PFSK-1 (cell line): Measurements from ENCODE around the gene RXFP1.

Source experiments
- FOXP2 ChIP-seq: optimal IDR thresholded peaks from 2 replicates; pipeline ENCODE3; 2011; ENCODE audit warnings: borderline replicate concordance, control low read depth, inconsistent platforms; ENCODE audit not compliant: insufficient read depth; ENCODE audit errors: extremely low read length, extremely low read depth
- POLR2AphosphoS5 ChIP-seq: IDR thresholded peaks from 2 replicates; pipeline ENCODE4 v1.6.1; 2012; ENCODE audit warnings: low read depth, mild to moderate bottlenecking, control low read depth, low read length, moderate library complexity
- SIN3A ChIP-seq: IDR thresholded peaks from 2 replicates; pipeline ENCODE4 v1.6.1; 2012; ENCODE audit warnings: mild to moderate bottlenecking, low read length, moderate library complexity, borderline replicate concordance; ENCODE audit not compliant: insufficient read depth
- TAF1 ChIP-seq: IDR thresholded peaks from 2 replicates; pipeline ENCODE4 v1.6.1; 2012; ENCODE audit warnings: low read length, control low read depth, borderline replicate concordance; ENCODE audit not compliant: insufficient read depth
- TF ChIP-seq, protein P1 (sequence below), 2 experiments: IDR thresholded peaks; 2 replicates each; pipeline versions ENCODE4 v1.6.1 to v1.8.0; 2011 to 2012; ENCODE audit warnings: low read depth in 2 of 2, low read length in 2 of 2, control low read depth in 1 of 2, inconsistent platforms in 1 of 2, mild to moderate bottlenecking in 1 of 2, moderate library complexity in 1 of 2; ENCODE audit not compliant: insufficient read depth in 1 of 2

RXFP1 gene

GRCh38 chr4:158580064-158580463, 58.4 kb downstream of the RXFP1 start:
- TF ChIP-seq, protein P1, sequence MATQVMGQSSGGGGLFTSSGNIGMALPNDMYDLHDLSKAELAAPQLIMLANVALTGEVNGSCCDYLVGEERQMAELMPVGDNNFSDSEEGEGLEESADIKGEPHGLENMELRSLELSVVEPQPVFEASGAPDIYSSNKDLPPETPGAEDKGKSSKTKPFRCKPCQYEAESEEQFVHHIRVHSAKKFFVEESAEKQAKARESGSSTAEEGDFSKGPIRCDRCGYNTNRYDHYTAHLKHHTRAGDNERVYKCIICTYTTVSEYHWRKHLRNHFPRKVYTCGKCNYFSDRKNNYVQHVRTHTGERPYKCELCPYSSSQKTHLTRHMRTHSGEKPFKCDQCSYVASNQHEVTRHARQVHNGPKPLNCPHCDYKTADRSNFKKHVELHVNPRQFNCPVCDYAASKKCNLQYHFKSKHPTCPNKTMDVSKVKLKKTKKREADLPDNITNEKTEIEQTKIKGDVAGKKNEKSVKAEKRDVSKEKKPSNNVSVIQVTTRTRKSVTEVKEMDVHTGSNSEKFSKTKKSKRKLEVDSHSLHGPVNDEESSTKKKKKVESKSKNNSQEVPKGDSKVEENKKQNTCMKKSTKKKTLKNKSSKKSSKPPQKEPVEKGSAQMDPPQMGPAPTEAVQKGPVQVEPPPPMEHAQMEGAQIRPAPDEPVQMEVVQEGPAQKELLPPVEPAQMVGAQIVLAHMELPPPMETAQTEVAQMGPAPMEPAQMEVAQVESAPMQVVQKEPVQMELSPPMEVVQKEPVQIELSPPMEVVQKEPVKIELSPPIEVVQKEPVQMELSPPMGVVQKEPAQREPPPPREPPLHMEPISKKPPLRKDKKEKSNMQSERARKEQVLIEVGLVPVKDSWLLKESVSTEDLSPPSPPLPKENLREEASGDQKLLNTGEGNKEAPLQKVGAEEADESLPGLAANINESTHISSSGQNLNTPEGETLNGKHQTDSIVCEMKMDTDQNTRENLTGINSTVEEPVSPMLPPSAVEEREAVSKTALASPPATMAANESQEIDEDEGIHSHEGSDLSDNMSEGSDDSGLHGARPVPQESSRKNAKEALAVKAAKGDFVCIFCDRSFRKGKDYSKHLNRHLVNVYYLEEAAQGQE (IDR thresholded peaks at IDR 0.05; ENCODE audit: insufficient read depth in 1 of 2, low read depth in 2 of 2, low read length in 2 of 2): no peak
- TF ChIP-seq SIN3A: no peak
- no peak for TF ChIP-seq FOXP2

DNA sequence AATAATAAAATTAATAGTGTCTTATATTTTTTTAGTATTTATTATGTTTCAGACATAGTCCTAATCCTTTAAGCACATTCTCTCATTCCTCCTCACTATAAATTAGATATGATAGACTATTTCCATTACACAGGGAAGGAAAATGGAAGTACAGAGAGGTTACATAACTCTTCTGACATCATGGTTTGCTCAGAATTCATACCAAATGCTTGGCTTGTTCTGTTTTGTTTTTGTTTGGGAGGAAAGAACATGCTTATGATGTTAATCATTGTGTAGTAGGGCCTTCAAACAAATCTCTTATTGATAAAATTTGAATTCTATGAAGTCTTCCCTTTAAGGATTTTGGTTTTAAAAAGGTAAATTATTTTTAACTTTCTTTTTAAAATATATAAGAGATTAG, 59.5 kb downstream of the RXFP1 start:
- no peak for TF ChIP-seq POLR2AphosphoS5
- TF ChIP-seq SIN3A: no peak
- no peak for TF ChIP-seq FOXP2
- TF ChIP-seq, protein P1 (IDR thresholded peaks at IDR 0.05; ENCODE audit: insufficient read depth in 1 of 2, low read depth in 2 of 2, low read length in 2 of 2): no peak
- no peak for TF ChIP-seq TAF1

GRCh38 chr4:158586881-158587280, 65.2 kb downstream of the RXFP1 start:
- TF ChIP-seq TAF1 (no peak), SIN3A (no peak), POLR2AphosphoS5 (no peak), FOXP2 (no peak)
- TF ChIP-seq, protein P1 (IDR thresholded peaks at IDR 0.05; ENCODE audit: insufficient read depth in 1 of 2, low read depth in 2 of 2, low read length in 2 of 2): no peak

- TF ChIP-seq POLR2AphosphoS5: no peak
- TF ChIP-seq TAF1: no peak
- no peak for TF ChIP-seq SIN3A
- TF ChIP-seq, protein P1 (IDR thresholded peaks at IDR 0.05; ENCODE audit: insufficient read depth in 1 of 2, low read depth in 2 of 2, low read length in 2 of 2): no peak
- no peak for TF ChIP-seq FOXP2
Observed at GRCh38 chr4:158588285-158588684, 66.6 kb downstream of the RXFP1 start.

GRCh38 chr4:158588777-158589176, 67.1 kb downstream of the RXFP1 start:
- no peak for TF ChIP-seq SIN3A
- TF ChIP-seq POLR2AphosphoS5: no peak
- TF ChIP-seq, protein P1 (IDR thresholded peaks at IDR 0.05; ENCODE audit: insufficient read depth in 1 of 2, low read depth in 2 of 2, low read length in 2 of 2): no peak
- no peak for TF ChIP-seq FOXP2
- no peak for TF ChIP-seq TAF1
